ENCODE measurements around the gene TACC2.

DNA sequence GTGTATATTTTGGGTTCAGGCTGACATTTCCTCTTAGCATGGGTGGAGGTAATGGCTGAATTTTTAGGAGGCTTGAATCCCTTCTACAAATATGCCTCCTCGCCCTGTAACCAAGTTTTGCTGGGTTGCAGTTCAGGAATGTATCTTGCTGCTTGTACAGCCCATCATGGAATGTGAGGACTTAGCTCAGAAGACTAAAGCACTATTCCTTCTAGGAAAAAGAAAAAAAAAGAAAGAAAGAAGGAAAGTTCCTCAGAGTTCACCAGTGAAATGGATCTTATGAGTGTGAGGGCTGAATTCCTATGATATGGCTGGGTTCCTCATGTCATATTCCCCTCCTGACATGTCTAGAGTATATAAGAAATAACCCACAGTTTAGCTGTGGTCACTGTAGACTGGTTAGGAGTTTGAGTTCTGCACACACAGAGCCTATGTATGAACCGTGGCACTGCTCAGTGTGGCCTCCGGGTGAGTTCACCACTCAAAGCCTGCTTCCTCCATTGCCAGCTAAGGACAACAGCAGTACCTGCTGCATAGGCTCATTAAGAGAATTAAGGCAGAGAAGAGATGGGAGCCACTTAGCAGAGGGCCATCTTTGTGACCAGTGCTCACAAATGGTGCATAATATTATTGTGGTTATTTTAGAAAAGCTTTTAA, 114.0 kb downstream of the TACC2 start:
- TF ChIP-seq, protein P1, sequence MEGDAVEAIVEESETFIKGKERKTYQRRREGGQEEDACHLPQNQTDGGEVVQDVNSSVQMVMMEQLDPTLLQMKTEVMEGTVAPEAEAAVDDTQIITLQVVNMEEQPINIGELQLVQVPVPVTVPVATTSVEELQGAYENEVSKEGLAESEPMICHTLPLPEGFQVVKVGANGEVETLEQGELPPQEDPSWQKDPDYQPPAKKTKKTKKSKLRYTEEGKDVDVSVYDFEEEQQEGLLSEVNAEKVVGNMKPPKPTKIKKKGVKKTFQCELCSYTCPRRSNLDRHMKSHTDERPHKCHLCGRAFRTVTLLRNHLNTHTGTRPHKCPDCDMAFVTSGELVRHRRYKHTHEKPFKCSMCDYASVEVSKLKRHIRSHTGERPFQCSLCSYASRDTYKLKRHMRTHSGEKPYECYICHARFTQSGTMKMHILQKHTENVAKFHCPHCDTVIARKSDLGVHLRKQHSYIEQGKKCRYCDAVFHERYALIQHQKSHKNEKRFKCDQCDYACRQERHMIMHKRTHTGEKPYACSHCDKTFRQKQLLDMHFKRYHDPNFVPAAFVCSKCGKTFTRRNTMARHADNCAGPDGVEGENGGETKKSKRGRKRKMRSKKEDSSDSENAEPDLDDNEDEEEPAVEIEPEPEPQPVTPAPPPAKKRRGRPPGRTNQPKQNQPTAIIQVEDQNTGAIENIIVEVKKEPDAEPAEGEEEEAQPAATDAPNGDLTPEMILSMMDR (IDR thresholded peaks at IDR 0.05) = no peak
- no peak for TF ChIP-seq POLR2A (IDR thresholded peaks at IDR 0.05)

Data from vagina (tissue), 2 donors.